ENCODE data around the gene MEST.
"Not testable (repeated sequence)": the region's sequence is repeated elsewhere in the genome, so short reads cannot be mapped to it uniquely, and the experiment has no call there.

MEST gene

DNA sequence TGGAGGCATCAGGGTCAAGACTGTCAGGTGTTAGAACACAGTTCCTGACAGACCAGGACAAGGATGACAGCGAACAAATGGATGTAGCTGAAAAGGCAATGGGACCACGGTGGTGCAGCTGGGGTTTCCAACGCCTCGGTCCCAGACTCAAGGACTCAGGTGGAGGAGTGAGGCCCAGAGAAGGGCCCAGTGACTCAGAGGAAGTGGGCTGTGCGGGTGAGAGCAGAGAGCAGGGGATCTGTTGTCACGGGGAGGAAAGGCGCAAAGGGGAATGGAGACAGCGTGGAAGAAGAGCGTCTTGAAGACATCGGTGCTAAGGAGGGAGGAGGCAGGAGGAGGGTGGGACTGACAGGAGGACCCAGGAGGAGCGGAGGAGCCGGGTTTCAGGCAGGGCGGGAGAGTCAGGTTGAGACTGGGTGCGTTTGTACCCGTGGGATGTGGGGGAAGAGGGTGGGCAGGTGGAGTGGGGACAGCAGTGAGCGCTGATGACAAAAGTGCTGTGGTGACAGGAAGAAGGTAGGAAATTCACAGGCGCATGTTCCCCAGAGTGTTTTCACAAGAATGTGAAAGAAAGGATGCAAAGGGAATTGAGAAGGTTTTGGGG is 36.0 kb downstream of the MEST start:
- H3K27ac ChIP-seq (ENCODE audit: low read depth, low read length); H3K4me3 ChIP-seq (ENCODE audit: low read length); H3K27me3 ChIP-seq (ENCODE audit: insufficient read depth, low read length); H3K9ac ChIP-seq (ENCODE audit: low read depth, low read length); H3K4me1 ChIP-seq (ENCODE audit: insufficient read depth, low read length); H3K9me3 ChIP-seq (ENCODE audit: insufficient read depth, low read depth, low read length): not testable (repeated sequence)
- 89% methylated on average over 16 of the region's 17 CpGs for WGBS
- H3K36me3 ChIP-seq (ENCODE audit: insufficient read depth, low read length), result peaks cover 24% of the 10 kb centered on the region

DNA sequence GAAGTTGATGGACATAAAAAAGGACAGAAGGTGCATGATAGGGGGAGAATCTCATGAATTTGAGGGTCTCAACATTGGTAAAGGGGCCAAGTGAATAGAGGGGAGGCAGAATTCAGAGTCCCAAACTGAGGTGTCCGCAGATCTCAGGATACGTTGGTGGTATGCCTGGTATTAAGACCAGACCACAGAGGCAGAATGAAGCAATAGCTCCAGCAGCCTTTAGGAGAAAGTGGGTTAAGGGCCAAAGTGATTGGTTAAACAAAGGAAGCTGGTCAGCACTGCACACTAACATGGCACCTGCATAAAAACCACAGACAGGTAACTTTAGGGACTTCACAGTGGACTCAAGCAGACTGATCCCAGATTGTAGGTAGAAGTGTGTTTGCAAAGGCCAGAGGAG is 37.5 kb downstream of the MEST start:
- H3K4me3 ChIP-seq (ENCODE audit: low read length), result no peak overlapping the region
- H3K36me3 ChIP-seq (ENCODE audit: insufficient read depth, low read length), result peaks cover 26% of the 10 kb centered on the region
- no peaks in the 10 kb centered on the region for H3K27me3 ChIP-seq (ENCODE audit: insufficient read depth, low read length)
- H3K9me3 ChIP-seq (ENCODE audit: insufficient read depth, low read depth, low read length), result no peaks in the 10 kb centered on the region
- H3K27ac ChIP-seq (ENCODE audit: low read depth, low read length), result no peak overlapping the region
- H3K4me1 ChIP-seq (ENCODE audit: insufficient read depth, low read length), result no peaks in the 10 kb centered on the region
- no peak overlapping the region for H3K9ac ChIP-seq (ENCODE audit: low read depth, low read length)
- WGBS, result 94% methylated on average over 2 of the region's 2 CpGs

DNA sequence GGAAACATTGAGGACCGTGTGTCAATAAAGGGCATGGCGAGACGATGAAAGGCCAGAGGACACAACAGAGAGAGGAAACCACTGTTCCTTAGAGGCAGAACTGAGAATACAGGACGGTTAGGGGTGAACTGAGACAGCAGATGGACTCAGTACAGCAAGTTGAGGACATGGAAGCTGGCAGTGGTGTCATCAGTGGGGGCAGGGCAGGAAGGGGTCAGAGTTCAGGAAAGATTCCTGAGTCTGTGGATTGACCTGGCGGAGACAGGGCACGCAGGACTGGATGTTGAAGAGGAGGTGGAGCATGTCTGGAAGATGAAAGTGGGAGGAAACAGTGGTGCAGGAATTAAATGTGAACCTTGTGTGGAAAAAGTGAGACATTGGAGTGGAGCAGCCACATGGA is 46.0 kb downstream of the MEST start:
- H3K36me3 ChIP-seq (ENCODE audit: insufficient read depth, low read length), result peaks cover 20% of the 10 kb centered on the region
- not testable (repeated sequence) for H3K27ac ChIP-seq (ENCODE audit: low read depth, low read length); H3K4me1 ChIP-seq (ENCODE audit: insufficient read depth, low read length); H3K27me3 ChIP-seq (ENCODE audit: insufficient read depth, low read length); H3K4me3 ChIP-seq (ENCODE audit: low read length); H3K9me3 ChIP-seq (ENCODE audit: insufficient read depth, low read depth, low read length); H3K9ac ChIP-seq (ENCODE audit: low read depth, low read length)
- 94% methylated on average over 6 of the region's 6 CpGs for WGBS

DNA sequence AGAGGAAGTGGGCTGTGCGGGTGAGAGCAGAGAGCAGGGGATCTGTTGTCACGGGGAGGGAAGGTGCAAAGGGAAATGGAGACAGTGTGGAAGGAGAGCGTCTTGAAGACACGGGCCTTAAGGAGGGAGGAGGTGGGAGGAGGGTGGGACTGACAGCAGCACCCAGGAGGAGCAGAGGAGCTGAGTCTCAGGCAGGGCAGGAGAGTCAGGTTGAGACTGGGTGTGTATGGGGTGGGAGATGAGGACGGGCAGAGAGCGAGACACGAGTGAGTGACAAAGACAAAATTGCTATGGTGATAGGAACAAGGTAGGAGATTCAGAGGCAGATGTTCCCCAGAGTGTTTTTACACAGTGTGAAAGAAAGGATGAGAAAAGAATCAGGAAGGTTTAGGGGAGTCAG is 49.4 kb downstream of the MEST start:
- H3K9ac ChIP-seq (ENCODE audit: low read depth, low read length); H3K27ac ChIP-seq (ENCODE audit: low read depth, low read length); H3K9me3 ChIP-seq (ENCODE audit: insufficient read depth, low read depth, low read length); H3K4me1 ChIP-seq (ENCODE audit: insufficient read depth, low read length); H3K27me3 ChIP-seq (ENCODE audit: insufficient read depth, low read length); H3K4me3 ChIP-seq (ENCODE audit: low read length): not testable (repeated sequence)
- H3K36me3 ChIP-seq (ENCODE audit: insufficient read depth, low read length), result peaks cover 45% of the 10 kb centered on the region
- 92% methylated on average over 7 of the region's 7 CpGs for WGBS

DNA sequence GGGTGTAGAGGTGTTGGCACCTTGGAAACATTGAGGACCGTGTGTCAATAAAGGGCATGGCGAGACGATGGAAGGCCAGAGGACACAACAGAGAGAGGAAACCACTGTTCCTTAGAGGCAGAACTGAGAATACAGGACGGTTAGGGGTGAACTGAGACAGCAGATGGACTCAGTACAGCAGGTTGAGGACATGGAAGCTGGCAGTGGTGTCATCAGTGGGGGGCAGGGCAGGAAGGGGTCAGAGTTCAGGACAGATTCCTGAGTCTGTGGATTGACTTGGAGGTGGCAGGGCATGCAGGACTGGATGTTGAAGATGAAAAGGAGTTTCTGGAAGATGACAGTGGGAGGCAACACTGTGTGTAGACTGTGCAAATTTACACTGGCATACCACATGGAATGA is 50.4 kb downstream of the MEST start:
- not testable (repeated sequence) for H3K9me3 ChIP-seq (ENCODE audit: insufficient read depth, low read depth, low read length); H3K9ac ChIP-seq (ENCODE audit: low read depth, low read length); H3K27me3 ChIP-seq (ENCODE audit: insufficient read depth, low read length); H3K4me3 ChIP-seq (ENCODE audit: low read length); H3K27ac ChIP-seq (ENCODE audit: low read depth, low read length); H3K4me1 ChIP-seq (ENCODE audit: insufficient read depth, low read length)
- WGBS, result 92% methylated on average over 4 of the region's 4 CpGs
- peaks cover 55% of the 10 kb centered on the region for H3K36me3 ChIP-seq (ENCODE audit: insufficient read depth, low read length)

DNA sequence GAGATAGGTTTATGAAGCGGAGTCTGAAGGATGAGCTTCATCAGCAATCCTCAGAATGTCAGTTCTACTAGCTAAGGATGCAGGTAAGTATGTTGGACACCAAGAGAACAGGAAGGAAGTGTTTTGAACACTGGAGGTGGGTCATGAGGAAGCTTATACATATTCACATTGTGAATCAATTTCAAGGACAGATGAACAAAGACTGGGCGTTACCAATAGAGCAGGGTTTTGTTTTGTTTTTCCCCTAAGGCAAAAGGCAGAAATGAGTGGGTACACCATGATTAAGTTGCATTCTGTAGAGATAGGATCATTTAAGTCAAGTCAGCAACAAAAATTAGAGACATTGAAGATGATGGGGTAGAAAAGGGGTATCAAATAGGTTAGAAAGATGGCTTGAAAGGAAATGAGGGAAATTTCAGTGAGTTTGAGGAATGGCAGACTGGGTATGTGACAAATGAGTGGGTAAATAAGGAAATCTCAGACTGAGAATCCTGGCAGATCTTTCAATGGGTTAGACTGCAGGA is 51.7 kb downstream of the MEST start:
- WGBS, result 92% methylated on average over 2 of the region's 2 CpGs
- Histone ChIP-seq H3K4me1 (ENCODE audit: insufficient read depth, low read length) (0 out of 2 replicates have a peak, but pooled peaks cover 3% of the 10 kb centered on the region), H3K27ac (ENCODE audit: low read depth, low read length) (no peak overlapping the region), H3K9ac (ENCODE audit: low read depth, low read length) (no peak overlapping the region), H3K36me3 (ENCODE audit: insufficient read depth, low read length) (peaks cover 59% of the 10 kb centered on the region), H3K4me3 (ENCODE audit: low read length) (no peak overlapping the region), H3K27me3 (ENCODE audit: insufficient read depth, low read length) (no peaks in the 10 kb centered on the region), H3K9me3 (ENCODE audit: insufficient read depth, low read depth, low read length) (no peaks in the 10 kb centered on the region)

DNA sequence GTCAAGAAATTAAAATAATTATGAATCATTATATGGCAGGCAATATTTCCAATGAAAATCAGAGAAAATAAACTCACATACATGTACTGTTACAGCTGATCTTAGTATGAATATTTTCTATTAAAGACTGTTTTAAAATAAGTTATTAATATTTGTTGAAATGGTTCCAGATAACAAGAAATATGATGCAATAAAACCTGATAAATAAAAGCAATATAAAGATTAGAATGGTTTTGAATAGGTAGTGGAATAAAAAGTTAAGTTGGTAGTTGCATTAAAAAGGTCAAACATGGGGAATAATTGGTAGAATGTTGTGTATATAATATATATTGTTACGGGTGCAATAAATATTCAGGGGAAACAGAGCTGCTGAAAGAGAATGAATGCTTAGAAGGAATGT is 52.5 kb downstream of the MEST start:
- Histone ChIP-seq H3K27ac (ENCODE audit: low read depth, low read length) (no peak overlapping the region), H3K36me3 (ENCODE audit: insufficient read depth, low read length) (peaks cover 60% of the 10 kb centered on the region), H3K4me3 (ENCODE audit: low read length) (no peak overlapping the region), H3K9me3 (ENCODE audit: insufficient read depth, low read depth, low read length) (no peaks in the 10 kb centered on the region), H3K4me1 (ENCODE audit: insufficient read depth, low read length) (0 out of 2 replicates have a peak, but pooled peaks cover 3% of the 10 kb centered on the region), H3K27me3 (ENCODE audit: insufficient read depth, low read length) (no peaks in the 10 kb centered on the region), H3K9ac (ENCODE audit: low read depth, low read length) (no peak overlapping the region)
- WGBS, result 92% methylated on average over 1 of the region's 1 CpG

DNA sequence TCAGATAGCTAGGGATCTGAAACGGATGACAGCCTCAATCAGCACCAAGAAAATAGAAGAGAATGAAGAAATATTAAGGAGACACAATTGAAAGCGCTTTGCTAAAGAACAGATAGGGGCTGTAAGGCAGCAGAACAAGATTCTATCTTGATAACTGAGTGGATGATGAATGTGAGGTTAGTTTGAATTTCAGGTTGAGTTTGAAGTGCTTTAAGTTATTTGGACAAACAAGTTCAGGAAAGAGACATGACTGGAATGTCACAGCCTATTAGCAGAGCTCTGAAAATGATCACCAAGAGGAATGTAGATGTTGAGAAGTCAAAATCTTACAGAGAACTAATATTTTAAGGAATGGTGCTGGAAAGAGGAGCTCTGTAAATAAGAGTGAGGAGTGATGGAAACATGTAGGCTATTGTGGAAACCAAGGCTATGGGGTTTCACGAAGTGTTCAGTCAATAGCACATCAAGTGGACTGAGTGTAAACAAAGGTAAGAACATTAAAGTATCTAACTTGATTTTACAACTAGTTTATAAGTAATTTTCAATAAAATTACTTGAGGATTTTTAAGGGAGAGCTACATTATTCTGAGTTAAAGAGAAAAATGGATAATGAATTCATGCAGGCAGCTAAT is 61.6 kb downstream of the MEST start:
- no peaks in the 10 kb centered on the region for H3K27me3 ChIP-seq (ENCODE audit: insufficient read depth, low read length)

DNA sequence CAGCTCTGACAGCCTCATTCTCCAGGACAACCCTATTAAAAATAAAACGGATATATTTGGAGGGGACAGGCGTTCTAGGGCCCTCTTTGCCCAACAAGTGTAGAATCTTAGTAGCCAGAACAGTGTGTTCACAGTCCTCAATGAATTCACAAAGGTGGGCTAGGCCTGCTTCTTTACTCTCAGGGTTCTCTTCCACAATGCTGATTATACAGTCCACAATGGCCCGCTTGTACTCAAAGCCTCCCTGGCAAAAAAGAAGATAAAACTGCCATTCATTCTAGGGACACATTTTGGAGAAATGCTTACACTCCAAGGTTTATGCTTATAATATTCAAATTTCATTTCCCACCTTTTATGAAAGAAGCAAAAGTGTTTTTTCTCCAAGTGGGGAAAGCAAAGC is 62.6 kb downstream of the MEST start:
- H3K27ac ChIP-seq (ENCODE audit: low read depth, low read length), result no peak overlapping the region
- H3K4me1 ChIP-seq (ENCODE audit: insufficient read depth, low read length), result no peaks in the 10 kb centered on the region
- H3K9me3 ChIP-seq (ENCODE audit: insufficient read depth, low read depth, low read length), result no peaks in the 10 kb centered on the region
- 87% methylated on average over 3 of the region's 3 CpGs for WGBS
- H3K27me3 ChIP-seq (ENCODE audit: insufficient read depth, low read length), result no peaks in the 10 kb centered on the region
- no peak overlapping the region for H3K9ac ChIP-seq (ENCODE audit: low read depth, low read length)
- H3K36me3 ChIP-seq (ENCODE audit: insufficient read depth, low read length), result peaks cover 35% of the 10 kb centered on the region
- H3K4me3 ChIP-seq (ENCODE audit: low read length), result no peak overlapping the region

More for the DNA sequence above, 61.6 kb downstream of the MEST start:
- Histone ChIP-seq H3K36me3 (ENCODE audit: insufficient read depth, low read length) (peaks cover 40% of the 10 kb centered on the region), H3K9me3 (ENCODE audit: insufficient read depth, low read depth, low read length) (no peaks in the 10 kb centered on the region), H3K4me1 (ENCODE audit: insufficient read depth, low read length) (no peaks in the 10 kb centered on the region), H3K4me3 (ENCODE audit: low read length) (no peak overlapping the region), H3K9ac (ENCODE audit: low read depth, low read length) (no peak overlapping the region), H3K27ac (ENCODE audit: low read depth, low read length) (no peak overlapping the region)
- WGBS, result 92% methylated on average over 3 of the region's 3 CpGs
